Hematopoietic multipotent progenitor cell treated with erythropoietin and hydrocortisone succinate and interleukin-3 and kit ligand, for 4 days (in vitro differentiated cells): Measurements from ENCODE around the gene PDE4D.
A peak's percentile ranks its signal among the peaks of the same experiment; 100 is the strongest.
"Not testable (repeated sequence)": the region's sequence is repeated elsewhere in the genome, so short reads cannot be mapped to it uniquely, and the experiment has no call there.

Experiments used
- DNase-seq: peaks from one replicate; pipeline ENCODE4 v3.0.0-alpha.2; 2015

The PDE4D gene

GRCh38 chr5:59575648-59576445 lies 317.7 kb downstream of the PDE4D start:
- peak; percentile 54 for DNase-seq

- DNase-seq, result not testable (repeated sequence)
Measured at GRCh38 chr5:59573509-59573908, 320.0 kb downstream of the PDE4D start.

DNA sequence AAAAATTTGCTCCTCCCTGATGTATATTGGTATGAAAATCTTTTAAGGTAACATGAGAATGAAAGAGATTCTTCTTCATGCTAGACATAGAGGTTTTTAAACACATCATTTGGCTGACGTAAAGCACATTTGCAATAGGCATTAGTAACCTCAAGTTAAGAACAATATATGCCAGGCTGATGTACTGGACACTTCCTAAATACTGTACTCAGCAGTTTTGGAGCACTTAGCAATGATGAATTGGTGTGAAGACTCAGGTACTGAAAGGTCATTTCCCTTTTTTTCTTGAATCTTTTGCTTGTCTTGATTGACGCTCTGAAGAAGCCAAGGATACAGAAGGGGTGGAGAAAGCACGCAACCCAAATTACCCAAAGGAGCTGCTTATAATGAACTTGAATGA lies 322.5 kb downstream of the PDE4D start:
- no peak for DNase-seq

DNA sequence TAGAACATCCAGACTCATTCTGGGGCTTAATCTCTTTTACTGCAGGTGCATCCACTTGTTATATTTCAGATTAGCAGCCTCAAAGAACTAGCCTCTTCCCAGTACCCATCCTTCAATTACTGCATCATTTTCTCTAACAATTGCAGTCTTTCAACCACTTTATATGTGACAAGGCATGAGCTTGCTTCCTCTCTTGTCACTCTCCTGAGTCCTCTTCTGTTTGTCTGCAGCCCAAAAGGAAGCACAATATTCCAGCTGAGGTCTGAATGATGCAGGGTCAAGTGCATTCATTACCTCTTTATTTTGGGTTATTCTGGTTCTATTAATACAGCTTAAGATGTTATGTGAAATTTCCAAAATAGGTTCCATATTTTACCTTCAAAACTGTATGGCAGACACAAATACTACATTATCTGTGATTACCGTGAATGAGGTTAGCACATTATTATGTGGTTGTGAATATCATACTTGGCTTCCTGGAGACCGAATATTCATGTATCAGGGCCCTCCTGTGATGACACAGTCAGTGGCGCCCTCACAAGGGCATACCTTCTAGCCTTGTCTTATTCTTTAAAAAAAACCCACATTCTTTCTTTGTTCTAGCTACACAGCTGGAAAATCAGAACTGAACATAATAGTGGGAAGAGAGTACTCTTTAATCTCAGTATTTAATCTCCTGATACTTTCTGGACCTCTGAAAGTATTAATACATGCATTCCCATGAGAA lies 323.8 kb downstream of the PDE4D start:
- DNase-seq, result no peak

- no peak for DNase-seq
Measured at GRCh38 chr5:59569158-59569557, 324.4 kb downstream of the PDE4D start.

DNA sequence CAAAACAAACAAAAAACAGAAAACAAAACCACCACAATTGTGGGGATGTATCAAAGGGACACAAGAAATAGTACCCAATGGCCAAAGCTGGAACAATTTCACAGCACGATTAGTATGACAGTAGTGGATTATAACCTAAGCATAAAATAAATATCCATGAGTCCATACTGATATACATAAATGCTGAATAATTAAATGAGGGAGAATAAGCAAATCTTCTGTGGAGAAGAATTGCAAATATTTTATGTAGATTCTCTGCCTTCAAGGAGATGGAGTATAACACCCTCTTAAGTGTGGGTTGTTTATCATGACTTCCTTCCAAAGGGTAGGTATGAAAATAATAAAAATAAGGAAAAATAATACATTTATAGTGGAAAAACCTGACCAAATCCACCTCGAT lies 325.4 kb downstream of the PDE4D start:
- no peak for DNase-seq

GRCh38 chr5:59565551-59565950 lies 328.0 kb downstream of the PDE4D start:
- DNase-seq, result peak; percentile 55

- no peak for DNase-seq
Measured at GRCh38 chr5:59564895-59565294, 328.6 kb downstream of the PDE4D start.

DNA sequence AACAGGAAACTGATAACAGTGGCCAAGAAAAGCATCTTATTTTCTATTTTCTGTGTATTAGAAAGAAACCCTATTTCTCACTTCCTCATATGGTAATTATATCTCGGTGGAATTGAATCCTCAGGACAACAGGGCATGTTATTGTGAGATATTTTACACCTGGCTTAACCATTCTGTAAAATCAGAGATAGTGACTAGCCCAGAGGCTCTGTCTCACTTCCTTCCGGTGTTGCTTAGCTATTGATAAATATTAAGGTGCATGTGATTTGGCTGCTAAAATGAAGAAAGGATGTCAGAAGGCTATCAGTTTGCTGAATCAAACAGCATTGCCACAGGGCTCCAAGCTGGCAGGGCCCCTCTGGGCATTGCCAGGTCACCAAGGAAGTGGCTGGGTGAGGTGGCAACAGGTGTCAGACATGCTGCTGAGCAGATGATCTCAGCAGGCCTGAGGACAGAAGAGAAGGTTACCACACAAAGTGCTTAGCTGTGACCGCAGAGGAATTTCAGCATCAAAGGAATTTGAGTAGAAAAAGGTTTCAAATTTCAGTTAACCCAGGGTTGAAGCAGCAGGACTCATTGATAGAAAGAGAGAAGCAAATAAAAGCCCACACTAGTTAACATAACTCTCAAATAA lies 330.7 kb downstream of the PDE4D start:
- peak; percentile 24 for DNase-seq

GRCh38 chr5:59560553-59560952 lies 333.0 kb downstream of the PDE4D start:
- no peak for DNase-seq

GRCh38 chr5:59559847-59560246 lies 333.7 kb downstream of the PDE4D start:
- no peak for DNase-seq

- no peak for DNase-seq
Measured at GRCh38 chr5:59559323-59559722, 334.2 kb downstream of the PDE4D start.

GRCh38 chr5:59558501-59558900 lies 335.0 kb downstream of the PDE4D start:
- no peak for DNase-seq

- DNase-seq, result no peak
Measured at GRCh38 chr5:59557572-59557971, 336.0 kb downstream of the PDE4D start.

GRCh38 chr5:59555596-59555995 lies 337.9 kb downstream of the PDE4D start:
- DNase-seq, result no peak

DNA sequence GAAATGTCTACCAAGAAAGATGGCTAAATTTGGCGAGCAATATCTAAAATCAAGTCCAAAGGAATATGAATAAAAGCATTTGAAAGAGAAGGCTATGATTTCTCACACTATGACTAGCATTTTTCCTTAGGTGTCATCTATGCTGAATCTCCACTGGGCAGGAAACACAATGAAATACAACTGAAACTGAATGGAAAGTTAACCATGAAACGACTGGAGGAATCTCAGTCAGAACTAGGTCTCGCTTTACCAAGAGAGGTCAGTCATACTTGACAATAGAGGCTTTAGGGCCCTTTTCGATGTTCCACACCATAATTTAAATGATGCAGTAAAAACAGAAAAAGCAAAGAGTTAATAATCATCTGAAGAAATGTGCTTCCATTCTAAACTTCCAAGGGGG lies 339.0 kb downstream of the PDE4D start:
- no peak for DNase-seq

DNA sequence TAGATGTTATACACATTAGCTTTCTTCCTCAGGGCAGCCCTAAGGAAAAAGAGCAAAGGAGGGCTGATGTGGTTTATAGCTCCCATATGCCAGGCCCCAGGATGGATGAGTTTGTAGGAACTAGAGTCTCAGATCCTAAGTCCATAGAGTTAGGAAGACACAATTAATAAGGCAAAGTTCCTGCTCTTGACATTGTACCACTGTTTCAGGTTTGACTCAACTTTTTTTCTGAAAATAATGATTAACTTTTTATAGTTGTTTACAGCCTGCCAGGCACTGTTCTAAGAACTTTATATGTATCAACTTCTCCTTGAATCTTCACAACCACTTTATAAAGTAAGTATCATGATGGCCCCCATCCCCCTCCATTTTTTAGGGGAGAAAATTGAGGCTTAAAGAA lies 339.5 kb downstream of the PDE4D start:
- no peak for DNase-seq

GRCh38 chr5:59548807-59549357 lies 344.6 kb downstream of the PDE4D start:
- no peak for DNase-seq

- DNase-seq, result no peak
Measured at GRCh38 chr5:59547731-59548130, 345.8 kb downstream of the PDE4D start.

GRCh38 chr5:59544573-59544972 lies 349.0 kb downstream of the PDE4D start:
- DNase-seq, result no peak

DNA sequence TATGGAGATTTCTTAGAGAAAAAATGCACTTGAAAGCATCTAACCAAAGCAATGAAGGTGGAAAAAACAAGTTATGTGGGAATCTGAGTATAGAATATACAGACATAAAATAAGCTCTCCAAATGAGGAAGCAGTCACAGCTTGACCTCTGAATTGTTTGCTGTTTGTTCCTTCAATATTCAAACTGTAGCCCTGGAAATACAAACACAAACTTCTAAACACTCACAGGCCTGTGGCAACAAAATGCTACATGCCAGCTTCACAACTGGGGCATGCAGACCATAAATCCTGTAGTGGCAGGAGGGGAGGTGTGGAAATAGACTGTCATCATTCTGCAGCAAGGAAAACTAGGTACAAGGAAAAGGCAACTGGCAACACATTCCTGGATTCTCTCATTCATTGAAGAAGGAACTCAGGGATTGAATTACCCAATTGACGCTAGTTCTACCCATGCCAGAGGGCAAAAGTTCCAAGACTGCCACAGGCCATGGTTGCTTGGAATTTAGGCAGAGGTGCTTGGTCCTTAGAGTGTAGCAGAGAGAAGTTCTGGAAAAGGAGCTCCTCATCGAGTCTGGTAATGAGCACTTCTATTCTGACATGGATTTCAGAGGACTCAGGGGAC lies 349.6 kb downstream of the PDE4D start:
- DNase-seq, result no peak

- no peak for DNase-seq
Measured at GRCh38 chr5:59542851-59543820, 350.4 kb downstream of the PDE4D start.
